WI38 (cell line): ENCODE results near the gene TUBA4B.

Experiments used
- H3K4me3 ChIP-seq: 2 replicates; pipeline ENCODE4 v1.5.1; 2011; ENCODE audit warnings: low read depth, mild to moderate bottlenecking, control low read depth, low read length
- TF ChIP-seq, protein P1 (sequence below): IDR thresholded peaks from 2 replicates; pipeline ENCODE4 v1.5.1; 2012; ENCODE audit warnings: low read depth, mild to moderate bottlenecking, control low read depth, low read length

TUBA4B gene

DNA sequence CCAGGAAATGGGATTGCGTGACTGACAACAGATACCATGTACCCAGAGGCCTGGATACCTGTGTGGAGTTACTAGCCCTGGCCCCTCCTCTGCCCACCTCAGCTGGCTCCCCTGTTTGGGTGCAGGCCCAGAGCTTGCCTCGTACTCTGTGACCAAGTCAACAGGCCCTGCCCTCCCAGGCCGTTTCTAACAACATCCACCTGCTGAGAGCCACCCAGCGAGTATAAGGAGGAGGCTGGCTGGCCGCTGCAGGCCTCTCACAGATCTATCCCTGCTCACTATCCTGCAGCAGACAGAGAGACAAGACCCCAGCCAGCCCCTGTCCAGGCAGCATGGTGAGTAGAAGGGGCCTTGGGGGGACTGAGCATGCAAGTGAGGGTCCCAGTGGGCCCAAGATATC is 13.2 kb downstream of the TUBA4B start:
- TF ChIP-seq, protein P1, sequence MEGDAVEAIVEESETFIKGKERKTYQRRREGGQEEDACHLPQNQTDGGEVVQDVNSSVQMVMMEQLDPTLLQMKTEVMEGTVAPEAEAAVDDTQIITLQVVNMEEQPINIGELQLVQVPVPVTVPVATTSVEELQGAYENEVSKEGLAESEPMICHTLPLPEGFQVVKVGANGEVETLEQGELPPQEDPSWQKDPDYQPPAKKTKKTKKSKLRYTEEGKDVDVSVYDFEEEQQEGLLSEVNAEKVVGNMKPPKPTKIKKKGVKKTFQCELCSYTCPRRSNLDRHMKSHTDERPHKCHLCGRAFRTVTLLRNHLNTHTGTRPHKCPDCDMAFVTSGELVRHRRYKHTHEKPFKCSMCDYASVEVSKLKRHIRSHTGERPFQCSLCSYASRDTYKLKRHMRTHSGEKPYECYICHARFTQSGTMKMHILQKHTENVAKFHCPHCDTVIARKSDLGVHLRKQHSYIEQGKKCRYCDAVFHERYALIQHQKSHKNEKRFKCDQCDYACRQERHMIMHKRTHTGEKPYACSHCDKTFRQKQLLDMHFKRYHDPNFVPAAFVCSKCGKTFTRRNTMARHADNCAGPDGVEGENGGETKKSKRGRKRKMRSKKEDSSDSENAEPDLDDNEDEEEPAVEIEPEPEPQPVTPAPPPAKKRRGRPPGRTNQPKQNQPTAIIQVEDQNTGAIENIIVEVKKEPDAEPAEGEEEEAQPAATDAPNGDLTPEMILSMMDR = no peak
- H3K4me3 ChIP-seq = no peak overlapping the region

DNA sequence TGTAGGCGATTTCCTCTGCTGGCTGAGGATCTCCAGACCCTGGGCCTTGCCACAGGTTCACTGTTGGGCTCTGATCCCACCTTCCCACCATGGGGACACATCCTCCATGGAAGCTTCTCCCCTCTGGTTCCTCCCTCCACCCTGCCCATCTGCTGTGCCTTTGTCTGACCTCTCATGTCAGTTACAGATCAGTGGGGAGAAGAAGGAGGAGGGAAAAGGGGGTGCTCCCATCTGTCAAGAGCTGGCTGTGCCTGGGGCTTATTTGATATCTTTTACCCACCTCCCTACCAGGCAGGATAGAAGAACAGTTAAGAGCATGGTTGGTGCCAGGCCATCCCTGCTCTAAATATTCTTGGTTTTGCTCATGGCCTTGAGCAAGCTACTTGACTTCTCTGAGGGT is 13.8 kb downstream of the TUBA4B start:
- H3K4me3 ChIP-seq = no peak overlapping the region
- TF ChIP-seq, protein P1 = no peak

- H3K4me3 ChIP-seq = no peak overlapping the region
- TF ChIP-seq, protein P1 = no peak
These were observed 15.3 kb downstream of the TUBA4B start for GRCh38 chr2:219268294-219268693.

DNA sequence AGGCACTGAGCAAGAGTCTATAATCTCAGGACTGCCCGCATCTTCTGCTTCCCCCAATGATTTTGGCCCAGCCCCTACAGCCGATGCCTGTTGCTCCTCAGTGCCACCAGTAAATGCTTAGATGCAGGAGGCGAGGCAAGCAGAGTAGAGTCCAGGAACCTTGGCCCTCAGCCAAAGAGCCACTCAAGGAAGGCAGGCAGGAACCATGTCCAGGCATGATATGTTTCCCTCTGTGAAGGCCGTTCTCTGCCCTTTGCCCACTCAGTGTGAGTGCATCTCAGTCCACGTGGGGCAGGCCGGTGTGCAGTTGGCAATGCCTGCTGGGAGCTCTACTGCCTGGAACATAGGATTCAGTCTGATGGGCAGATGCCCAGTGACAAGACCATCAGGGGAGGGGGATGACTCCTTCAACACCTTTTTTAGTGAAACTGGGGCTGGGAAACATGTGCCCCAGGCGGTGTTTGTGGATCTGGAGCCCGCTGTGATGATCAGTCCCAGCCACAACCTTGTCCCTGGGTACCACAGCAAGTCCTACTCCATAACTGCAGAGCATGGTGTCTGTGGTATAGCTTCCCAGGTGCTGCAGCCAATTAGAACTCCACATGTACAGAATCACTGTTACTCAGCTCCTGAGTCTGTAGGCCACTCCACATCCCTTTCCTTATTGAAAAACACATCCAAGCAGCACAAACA is 16.5 kb downstream of the TUBA4B start:
- no peak overlapping the region for H3K4me3 ChIP-seq
- TF ChIP-seq, protein P1 = no peak

- no peak overlapping the region for H3K4me3 ChIP-seq
- TF ChIP-seq, protein P1 = no peak
These were observed 17.0 kb downstream of the TUBA4B start for GRCh38 chr2:219270055-219270372.

DNA sequence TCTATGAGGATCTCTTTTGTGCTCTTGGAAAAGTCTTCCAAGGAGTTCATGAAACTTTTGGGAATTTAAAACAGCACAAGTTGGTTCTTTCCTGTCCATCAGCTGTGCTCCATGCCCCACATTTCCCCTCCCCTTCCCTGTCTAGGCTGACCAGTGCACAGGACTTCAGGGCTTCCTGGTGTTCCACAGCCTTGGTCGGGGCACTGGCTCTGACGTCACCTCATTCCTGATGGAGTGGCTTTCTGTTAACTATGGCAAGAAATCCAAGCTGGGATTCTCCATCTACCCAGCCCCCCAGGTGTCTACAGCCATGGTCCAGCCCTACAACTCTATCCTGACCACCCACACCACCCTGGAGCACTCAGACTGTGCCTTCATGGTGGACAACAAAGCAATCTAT is 18.0 kb downstream of the TUBA4B start:
- TF ChIP-seq, protein P1 = no peak
- no peak overlapping the region for H3K4me3 ChIP-seq

DNA sequence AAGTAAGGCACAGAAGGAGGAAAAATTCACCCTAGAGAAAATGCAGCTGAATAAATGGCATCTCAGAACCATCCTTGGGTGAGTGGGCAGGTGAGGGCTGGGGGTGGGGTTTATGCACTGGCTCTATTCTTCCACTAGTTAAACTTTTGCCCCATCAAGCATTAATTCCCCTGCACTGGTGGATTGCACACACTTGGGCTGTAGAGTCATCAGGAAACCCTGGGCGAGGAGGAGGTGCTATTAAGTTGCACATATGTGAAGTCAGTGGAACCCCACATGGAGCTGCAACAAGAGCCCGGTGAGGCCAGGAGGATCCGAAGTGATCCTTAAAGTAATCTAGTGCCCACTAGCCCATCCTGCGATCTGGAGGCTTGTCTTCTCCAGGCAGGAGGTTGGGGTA is 19.3 kb downstream of the TUBA4B start:
- TF ChIP-seq, protein P1 = no peak
- H3K4me3 ChIP-seq = no peak overlapping the region
